ENCODE measurements around the gene ELP6.

The ELP6 gene

GRCh38 chr3:47513125-47513929, at the start of gene ELP6:
TSS of gene ELP6 (minus strand) at chr3:47513712. CDS start at chr3:47513590, 122 bp downstream.
- peak; percentile 96 for DNase-seq

GRCh38 chr3:47556351-47556750, 42.8 kb upstream of the ELP6 start:
- DNase-seq, result no peak

- DNase-seq, result no peak
Measured at GRCh38 chr3:47554335-47554734, 40.8 kb upstream of the ELP6 start.

GRCh38 chr3:47553407-47553806, 39.9 kb upstream of the ELP6 start:
- no peak for DNase-seq

DNA sequence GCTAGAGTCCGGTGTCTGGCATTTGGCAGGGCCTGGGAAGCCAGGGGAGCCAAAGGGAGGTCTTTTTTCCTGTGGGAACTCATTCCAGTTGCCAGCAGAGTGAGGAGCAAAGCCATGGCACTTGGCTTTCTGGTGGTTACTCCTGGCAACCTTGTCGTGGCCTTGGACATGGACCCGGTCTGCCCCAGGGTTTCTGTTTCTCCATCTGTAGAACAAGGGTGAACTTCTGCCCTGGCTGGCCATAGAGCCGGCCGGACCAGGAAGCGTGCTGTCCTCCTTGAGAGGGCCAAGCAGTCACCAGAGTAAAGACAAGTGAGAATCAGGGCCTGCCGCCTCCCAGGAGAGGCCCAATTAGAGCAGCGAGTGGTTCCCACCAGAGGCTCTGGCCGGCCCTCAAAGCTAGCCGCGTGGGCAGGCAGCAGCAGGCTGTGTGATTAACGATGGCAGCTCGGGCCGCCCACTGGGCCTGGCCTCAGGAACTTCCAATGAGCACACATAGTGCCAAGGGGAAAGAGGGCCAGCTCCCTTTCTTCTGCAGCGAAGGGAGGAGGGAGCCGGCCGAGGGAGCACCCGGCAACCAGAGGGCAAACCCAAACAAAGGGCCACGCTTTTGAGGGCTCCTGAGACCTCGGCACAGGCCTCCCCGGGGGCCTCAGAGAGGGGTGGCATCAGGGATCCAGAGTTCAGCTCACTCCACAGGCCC, 29.1 kb upstream of the ELP6 start:
- no peak for DNase-seq

DNA sequence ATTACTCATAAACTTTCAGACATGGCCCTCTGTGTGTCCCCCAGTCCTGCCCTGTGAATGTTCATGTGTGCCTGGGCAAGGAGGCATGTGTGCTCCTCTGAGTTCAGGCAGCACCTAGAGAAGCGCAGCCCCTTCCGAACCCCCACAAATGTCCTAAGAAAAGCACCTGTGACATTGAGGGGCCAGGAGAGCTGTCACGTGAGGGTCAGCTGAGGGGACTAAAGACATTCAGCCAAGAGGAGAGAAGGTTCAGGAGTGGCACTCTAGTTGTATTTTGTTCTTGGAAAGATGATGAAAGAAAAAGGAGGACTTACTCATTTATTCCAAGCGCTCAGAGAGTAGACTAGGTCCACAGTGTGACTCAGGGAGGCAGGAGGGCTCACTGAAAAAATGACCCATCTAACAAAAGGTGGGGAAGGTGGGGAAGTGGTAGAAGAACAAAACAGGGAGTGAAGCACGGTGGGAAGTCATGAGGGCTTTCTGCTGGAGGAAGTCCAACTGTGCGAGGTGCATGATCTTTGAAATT, 28.1 kb upstream of the ELP6 start:
- no peak for DNase-seq

GRCh38 chr3:47540281-47540680, 26.8 kb upstream of the ELP6 start:
- no peak for DNase-seq

DNA sequence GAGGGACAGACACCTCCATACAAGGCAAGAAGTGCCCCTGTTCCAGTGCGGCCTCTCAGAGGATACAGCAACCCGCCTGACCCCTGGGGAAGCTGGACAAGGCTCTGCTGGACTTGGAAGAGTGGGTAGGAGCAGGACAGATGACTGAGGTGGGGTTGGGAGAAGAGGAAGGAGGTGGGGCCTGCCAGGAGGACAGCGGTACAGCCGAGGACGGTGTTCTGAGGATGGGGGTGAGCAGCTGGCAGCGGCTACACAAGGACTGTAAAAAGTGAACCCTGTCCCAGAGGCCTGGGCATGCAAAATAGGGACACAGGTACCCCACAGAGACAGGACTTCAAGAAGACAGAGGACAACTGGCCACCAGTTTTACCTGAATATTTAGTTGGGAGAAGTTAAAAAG, 23.5 kb upstream of the ELP6 start:
- DNase-seq, result peak in 1 of 2 experiments; percentile 52

- DNase-seq, result peak; percentile 86 to 90
Measured at GRCh38 chr3:47536221-47536891, 22.8 kb upstream of the ELP6 start.

- DNase-seq, result no peak
Measured at GRCh38 chr3:47533996-47534454, 20.5 kb upstream of the ELP6 start.

DNA sequence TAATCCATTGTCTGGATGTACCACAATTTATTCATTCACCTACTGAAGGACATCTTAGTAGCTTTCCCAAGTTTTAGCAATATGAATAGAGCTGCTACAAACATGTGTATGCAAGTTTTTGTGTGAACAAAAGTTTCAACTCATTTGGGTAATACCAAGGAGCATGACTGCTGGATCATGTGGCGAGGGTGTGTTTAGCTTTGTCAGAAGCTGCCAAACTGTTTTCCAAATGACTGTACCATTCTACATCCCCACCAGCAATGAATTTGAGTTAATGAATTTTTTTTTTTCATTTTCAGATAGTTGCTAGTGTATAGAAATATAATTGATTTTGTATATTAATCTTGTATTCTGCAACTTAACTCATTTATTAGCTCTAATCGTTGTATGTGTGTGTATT, 20.0 kb upstream of the ELP6 start:
- DNase-seq, result no peak

GRCh38 chr3:47527952-47528725, 14.6 kb upstream of the ELP6 start:
- DNase-seq, result no peak

- no peak for DNase-seq
Measured at GRCh38 chr3:47525617-47526016, 12.1 kb upstream of the ELP6 start.

DNA sequence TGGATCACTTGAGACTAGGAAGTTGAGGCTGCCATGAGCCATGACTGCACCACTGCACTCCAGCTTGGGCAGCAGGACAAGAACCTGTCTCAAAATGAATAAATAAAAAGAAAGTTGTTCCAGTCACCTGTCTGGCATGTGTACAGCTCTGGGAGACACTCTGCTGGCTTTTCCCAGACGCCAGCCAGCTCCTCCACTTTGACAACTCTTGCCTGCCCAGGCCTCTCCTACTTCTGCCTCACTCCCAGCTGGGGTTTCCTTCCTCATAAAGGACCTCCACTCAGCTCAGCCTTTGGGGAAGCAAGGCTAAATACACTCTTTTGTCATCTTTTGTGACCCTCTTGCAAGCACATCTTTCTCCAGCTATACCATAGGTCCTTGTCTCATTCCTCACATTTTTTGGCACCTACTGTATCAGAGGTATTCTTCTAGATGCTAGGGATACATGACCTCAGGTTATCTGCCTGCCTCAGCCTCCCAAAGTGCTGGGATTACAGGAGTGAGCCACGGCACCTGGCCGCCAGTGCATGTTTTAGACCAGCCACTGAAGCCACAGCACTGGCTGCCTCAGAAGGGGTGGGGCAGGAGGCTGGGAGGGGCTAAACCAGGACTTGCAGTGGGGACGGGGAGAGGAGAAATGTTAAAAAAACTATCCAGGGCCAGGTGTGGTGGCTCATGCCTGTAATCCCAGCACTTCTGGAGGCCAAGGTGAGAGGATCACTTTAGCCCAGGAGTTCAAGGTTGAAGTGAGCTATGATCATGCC, 10.0 kb upstream of the ELP6 start:
- DNase-seq, result no peak

DNA sequence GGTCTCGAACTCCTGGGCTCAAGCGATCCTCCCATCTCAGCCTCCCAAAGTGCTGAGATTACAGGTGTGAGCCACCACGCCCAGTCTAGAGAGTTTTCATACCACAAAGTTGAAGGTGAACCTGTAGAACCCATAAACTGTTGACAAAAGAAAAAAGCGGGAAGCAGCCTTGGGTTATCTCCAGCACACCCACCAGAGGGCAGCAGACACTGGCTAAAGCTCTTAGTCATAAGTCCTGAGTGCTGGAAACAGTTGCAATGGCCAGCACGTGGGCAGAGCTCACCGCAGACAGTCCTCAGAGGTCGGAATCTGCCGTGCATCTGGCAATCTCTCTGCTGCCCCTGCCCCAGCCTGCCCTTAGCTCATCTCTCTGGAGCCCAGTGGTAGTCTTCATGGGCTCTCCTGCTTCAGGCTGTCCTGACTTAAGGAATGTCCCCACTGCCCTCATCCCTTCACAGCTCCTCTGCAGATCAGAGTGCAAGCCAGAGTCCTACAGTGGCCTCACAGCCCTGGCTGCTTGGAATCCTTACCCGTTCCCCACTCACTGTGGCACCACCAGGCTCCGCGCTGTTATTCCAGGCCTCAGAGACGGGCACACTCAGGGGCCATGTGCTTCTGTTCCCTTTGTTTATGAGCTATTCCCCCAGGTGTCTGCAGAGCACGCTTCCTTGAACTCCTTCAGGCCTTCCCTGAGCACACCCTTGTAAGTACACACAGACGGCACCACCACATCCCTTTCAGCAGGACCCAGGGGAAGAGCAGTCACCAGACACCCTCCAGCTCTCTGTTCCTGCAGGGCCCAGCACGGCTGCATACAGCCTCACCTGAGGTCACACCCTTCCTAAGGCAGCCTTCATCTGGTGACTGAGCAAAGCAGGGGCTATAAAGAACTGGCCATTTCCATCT, 8.8 kb upstream of the ELP6 start:
- peak; percentile 67 to 92 for DNase-seq

GRCh38 chr3:47520756-47521155, 7.2 kb upstream of the ELP6 start:
- DNase-seq, result peak; percentile 6 to 57

- DNase-seq, result no peak
Measured at GRCh38 chr3:47517937-47518336, 4.4 kb upstream of the ELP6 start.

GRCh38 chr3:47515864-47516319, 2.4 kb upstream of the ELP6 start:
- DNase-seq, result peak; percentile 9 to 18

DNA sequence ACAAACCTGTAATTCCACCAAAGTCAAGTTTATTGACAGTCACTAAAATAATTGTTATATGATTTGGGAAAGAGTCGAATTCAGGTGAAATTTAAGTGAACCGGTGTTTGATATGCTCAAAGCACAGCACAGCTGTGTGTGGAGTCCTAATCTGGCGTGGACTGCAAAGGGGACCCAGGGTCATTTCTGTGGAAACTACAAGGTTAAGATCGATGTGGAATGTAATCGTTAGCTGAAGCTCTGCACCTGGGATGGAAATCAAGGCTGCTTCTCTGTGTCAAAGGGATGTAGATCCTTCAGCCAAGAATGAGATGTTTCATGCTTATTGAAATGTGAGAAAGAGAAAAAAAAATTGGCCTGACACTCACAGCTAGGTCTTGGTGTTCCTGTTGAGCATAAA, 1.6 kb upstream of the ELP6 start:
- DNase-seq, result no peak

- DNase-seq, result peak in 1 of 2 experiments; percentile 1
Measured at GRCh38 chr3:47512416-47513124, 942 bp downstream of the ELP6 start.
